ENCODE measurements around the gene PABPC4L.
"Not testable (repeated sequence)": the region's sequence is repeated elsewhere in the genome, so short reads cannot be mapped to it uniquely, and the experiment has no call there.

Gene PABPC4L

DNA sequence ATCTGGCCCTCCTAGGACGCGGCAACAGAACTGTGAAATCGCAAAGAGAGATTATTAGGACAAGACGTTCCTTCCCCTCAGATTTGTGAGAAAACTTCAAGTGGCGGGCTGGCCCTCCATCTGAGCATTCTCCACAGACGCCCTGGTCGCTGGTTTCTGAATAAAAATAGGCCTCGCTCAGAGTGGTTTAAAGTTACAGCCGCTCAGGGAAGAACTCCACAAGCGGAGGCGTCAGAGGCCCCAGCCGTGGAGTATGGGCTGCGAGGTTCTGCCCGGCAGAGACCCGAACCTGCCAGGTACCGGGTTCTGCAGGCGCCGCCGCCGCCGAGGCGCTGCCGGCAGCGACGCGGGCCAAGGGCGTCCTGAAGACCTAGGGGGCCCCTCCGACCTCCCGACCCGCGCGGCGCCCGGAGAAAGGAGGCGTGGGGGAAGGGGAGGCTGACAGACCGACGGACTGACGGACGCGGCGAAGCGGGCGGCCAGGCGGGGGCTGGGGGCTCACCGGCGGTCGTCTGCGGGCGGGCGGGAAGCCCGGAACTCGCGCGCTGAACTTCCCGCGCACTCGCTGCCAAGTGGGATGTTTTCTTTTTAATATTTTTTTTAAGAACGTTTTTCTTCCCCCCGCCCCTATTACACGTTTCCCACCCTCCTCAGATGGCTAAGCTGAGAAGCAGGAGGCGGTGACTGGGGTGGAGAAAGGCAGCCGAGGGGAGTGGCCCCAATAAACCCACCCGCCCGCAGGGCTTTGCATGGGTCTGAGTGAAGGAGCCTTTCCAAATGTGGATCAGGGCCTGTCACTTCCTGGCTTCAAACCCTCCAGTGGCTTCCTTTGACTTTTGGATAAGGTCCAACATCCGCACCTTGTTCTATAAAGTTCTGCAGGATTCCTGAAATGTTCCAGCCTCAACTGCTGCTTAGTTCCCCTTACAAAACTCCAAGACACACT lies at the start of gene PABPC4L:
Gene PABPC4L (minus strand): TSS at position 574 of the 946 bp plus-strand sequence. CDS start 770 bp downstream, outside the sequence.
- DNase-seq: no peak

DNA sequence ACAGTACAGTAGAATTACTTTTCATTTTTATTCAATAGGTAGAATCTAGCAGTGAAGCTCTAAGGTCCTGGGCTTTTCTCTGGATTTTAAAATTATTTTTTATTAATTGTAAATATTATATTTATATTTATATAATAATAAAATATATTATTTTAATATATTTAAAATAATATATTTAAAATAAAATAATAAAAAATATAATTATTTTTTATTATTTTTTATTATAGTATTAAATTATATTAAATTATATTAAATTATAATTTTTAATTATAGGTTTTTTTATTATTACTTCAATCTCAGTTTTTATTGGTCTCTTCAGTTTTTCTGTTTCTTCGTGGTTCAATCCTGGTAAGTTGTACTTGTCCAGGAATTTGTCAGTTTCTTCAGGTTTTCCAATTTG lies 49.7 kb upstream of the PABPC4L start:
- no peak for DNase-seq

- no peak for DNase-seq
Observed at GRCh38 chr4:134243742-134244713, 42.4 kb upstream of the PABPC4L start.

- DNase-seq: no peak
Observed at GRCh38 chr4:134219043-134219442, 17.5 kb upstream of the PABPC4L start.

- DNase-seq: no peak
Observed at GRCh38 chr4:134216411-134216810, 14.8 kb upstream of the PABPC4L start.

DNA sequence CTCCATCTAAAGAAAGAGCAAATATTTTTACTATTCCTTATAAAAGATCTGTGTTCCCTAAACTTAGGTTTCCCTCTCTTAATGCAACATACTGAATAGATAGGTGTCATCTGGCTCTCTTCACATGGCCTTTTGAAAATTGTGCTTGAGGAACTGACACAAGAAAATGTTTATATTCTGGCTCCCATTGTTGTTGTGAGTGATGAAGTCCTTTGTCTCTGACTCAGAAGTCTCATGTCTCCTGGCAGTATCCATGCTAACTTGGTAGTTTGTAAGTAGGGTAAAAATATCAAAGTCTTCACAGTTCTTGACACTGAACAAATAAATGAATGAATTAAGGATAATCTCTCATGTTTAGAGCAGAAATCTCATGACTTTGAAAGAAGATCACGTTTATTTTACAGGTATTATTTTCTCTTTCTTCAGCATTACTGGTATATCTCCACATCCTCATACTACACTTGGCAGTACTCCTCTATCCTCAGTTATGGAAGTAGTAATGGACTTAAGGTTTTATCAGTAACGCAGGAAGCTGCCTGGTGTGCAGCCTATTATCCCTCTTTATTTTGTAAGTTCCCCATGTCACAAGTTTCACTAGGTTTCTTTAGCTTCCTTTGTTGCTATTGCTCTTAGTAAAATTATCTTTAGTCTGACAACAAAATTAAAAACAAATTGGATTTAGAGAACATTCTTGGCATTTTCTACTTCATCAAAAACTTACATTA lies 14.2 kb upstream of the PABPC4L start:
- no peak for DNase-seq

DNA sequence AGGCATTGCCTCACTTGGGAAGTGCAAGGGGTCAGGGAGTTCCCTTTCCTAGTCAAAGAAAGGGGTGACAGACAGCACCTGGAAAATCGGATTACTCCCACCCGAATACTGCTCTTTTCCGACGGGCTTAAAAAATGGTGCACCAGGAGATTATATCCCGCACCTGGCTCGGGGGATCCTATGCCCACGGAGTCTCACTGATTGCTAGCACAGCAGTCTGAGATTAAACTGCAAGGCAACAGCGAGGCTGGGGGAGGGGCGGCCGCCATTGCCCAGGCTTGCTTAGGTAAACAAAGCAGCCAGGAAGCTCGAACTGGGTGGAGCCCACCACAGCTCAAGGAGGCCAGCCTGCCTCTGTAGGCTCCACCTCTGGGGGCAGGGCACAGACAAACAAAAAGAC lies 6.4 kb upstream of the PABPC4L start:
- not testable (repeated sequence) for DNase-seq

- no peak for DNase-seq
Observed at GRCh38 chr4:134202166-134202956, 772 bp upstream of the PABPC4L start.

DNA sequence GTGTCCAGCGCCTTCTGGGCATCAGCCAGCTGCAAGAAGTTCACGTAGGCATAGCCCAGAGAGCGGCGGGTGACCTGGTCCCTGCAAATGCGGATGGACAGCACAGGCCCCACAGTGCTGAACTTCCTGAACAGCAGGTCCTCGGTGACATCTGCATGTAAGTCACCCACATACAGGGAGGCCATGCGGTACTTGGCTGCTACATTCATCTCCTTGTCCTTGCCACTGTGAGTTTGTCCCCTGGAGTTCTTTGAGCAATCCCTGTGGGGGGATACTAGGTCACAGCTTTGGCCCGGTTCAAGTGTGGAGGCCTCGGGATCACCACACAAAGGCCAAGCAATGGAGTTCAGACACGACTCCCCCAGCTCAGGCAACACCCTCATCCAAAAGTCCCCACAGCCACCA lies 776 bp downstream of the PABPC4L start:
- no peak for DNase-seq

- no peak for DNase-seq
Observed at GRCh38 chr4:134189949-134190348, 11.6 kb downstream of the PABPC4L start.

DNA sequence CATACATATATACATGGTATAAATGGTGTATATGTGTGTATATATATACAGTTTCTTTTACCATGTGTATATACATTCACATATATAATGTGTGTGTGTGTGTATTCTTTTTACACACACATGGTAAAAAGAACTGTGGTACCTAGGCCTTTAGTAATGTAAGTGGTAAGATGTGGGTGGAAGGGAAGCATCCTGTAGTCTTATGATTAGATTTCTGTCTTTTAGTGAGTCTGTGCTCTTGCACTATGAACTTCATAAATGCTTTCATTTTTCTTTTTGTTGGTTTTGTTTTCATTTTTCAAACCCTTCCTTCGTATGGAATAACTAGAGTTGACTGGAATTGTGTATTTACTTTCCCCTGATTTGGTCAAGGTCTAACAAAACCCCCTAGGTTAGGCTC lies 12.1 kb downstream of the PABPC4L start:
- DNase-seq: no peak

DNA sequence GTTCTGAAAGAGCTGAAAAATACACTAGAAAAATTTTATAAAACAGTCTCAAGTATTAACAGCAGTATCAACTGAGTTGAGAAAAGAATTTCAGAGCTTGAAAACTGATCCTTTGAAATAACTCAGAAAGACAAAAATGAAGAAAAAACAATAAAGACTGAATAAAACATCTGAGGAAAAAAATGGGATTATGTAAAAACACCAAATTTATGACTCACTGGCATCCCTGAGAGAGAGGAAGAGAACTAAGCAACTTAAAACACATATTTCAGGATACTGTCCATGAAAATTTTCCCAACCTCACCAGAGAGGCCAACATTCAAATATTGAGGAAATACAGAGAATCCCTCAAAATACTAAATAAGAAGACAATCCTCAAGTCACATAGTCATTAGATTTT lies 22.9 kb downstream of the PABPC4L start:
- no peak for DNase-seq

DNA sequence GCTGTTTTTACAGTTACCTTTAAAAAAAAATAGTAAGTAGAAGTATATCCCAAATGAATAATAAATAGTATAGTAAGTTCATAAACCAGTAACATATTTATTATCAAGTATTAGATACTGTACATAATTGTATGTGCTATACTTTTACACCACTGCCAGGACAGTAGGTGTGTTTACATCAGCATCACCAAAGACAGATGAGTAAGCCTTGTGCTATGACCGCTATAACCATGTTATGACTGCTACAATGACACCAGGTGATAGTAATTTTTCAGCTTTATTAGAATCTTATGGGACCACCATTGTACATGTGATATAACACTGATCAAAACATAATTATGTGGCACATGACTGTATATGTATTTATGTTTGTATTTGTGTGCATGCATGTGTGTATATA lies 27.3 kb downstream of the PABPC4L start:
- no peak for DNase-seq

GRCh38 chr4:134160211-134160610 lies 41.4 kb downstream of the PABPC4L start:
- no peak for DNase-seq

DNA sequence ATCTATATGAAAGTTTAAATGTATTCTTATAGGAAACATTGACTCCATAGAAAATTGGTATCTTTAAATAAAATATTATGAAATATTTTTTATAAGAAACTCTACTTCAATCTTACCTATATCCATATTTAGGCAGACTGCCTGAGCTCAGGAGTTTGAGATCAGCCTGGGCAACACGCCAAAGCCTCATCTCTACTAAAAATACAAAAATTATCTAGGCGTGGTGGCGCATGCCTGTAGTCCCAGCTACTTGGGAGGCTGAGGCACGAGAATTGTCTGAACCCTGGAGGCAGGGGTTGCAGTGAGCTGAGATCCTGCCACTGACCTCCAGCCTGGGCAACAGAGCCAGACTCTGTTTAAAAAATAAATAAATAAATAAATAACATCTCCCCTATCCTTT lies 47.5 kb downstream of the PABPC4L start:
- DNase-seq: no peak

- DNase-seq: no peak
Observed at GRCh38 chr4:134147941-134148340, 53.6 kb downstream of the PABPC4L start.

Data from CD4-positive, alpha-beta T cell treated with Interleukin-1 beta for 1 hour (primary cell).